GM19468 (cell line): ENCODE measurements around the gene PRKCI.
"Not testable (repeated sequence)": the region's sequence is repeated elsewhere in the genome, so short reads cannot be mapped to it uniquely, and the experiment has no call there.

ENCODE experiments used
- ATAC-seq: cut with Tn5 transposase; IDR thresholded peaks from one replicate; pipeline ENCODE4 v1.9.1; 2021; ENCODE audit warnings: mild to moderate bottlenecking, moderate library complexity, moderate number of reproducible peaks; ENCODE audit not compliant: unreplicated experiment; ENCODE audit errors: extremely low read depth

The PRKCI gene

GRCh38 chr3:170222647-170223541 lies 670 bp downstream of the PRKCI start:
- no peak for ATAC-seq

- ATAC-seq: no peak
Observed at GRCh38 chr3:170225166-170225565, 2.9 kb downstream of the PRKCI start.

GRCh38 chr3:170226426-170226960 lies 4.3 kb downstream of the PRKCI start:
- no peak for ATAC-seq

- ATAC-seq: no peak
Observed at GRCh38 chr3:170228093-170228766, 6.0 kb downstream of the PRKCI start.

GRCh38 chr3:170232266-170232665 lies 10.0 kb downstream of the PRKCI start:
- no peak for ATAC-seq

- no peak for ATAC-seq
Observed at GRCh38 chr3:170233530-170233929, 11.3 kb downstream of the PRKCI start.

- no peak for ATAC-seq
Observed at GRCh38 chr3:170240142-170240541, 17.9 kb downstream of the PRKCI start.

- no peak for ATAC-seq
Observed at GRCh38 chr3:170240671-170241070, 18.4 kb downstream of the PRKCI start.

- no peak for ATAC-seq
Observed at GRCh38 chr3:170244576-170244975, 22.4 kb downstream of the PRKCI start.

GRCh38 chr3:170247875-170248274 lies 25.7 kb downstream of the PRKCI start:
- no peak for ATAC-seq

- ATAC-seq: no peak
Observed at GRCh38 chr3:170256597-170256996, 34.4 kb downstream of the PRKCI start.

GRCh38 chr3:170257145-170257544 lies 34.9 kb downstream of the PRKCI start:
- no peak for ATAC-seq

GRCh38 chr3:170258105-170258487 lies 35.9 kb downstream of the PRKCI start:
- ATAC-seq: no peak

- ATAC-seq: no peak
Observed at GRCh38 chr3:170259907-170260306, 37.7 kb downstream of the PRKCI start.

- ATAC-seq: no peak
Observed at GRCh38 chr3:170267793-170268192, 45.6 kb downstream of the PRKCI start.

GRCh38 chr3:170269673-170270254 lies 47.5 kb downstream of the PRKCI start:
- ATAC-seq: not testable (repeated sequence)

- no peak for ATAC-seq
Observed at GRCh38 chr3:170270282-170270881, 48.2 kb downstream of the PRKCI start.

GRCh38 chr3:170274641-170275040 lies 52.4 kb downstream of the PRKCI start:
- ATAC-seq: no peak

- no peak for ATAC-seq
Observed at GRCh38 chr3:170275832-170276231, 53.6 kb downstream of the PRKCI start.

GRCh38 chr3:170277311-170277710 lies 55.1 kb downstream of the PRKCI start:
- ATAC-seq: not testable (repeated sequence)
